Gastroesophageal sphincter (tissue), 3 donors: Measurements from ENCODE around the gene FHIT.

Experiments used
- EP300 ChIP-seq: sonication (generic); formaldehyde crosslinking; IDR thresholded peaks from one replicate; pipeline ENCODE4 v1.6.1; 2017; ENCODE audit warnings: antibody characterized with exemption, mild to moderate bottlenecking
- POLR2A ChIP-seq, 2 donors: fragments of 450-650 bp; IDR thresholded peaks; one replicate each; pipeline ENCODE4 v1.6.1; 2017; ENCODE audit warnings: antibody characterized with exemption in 2 of 2, mild to moderate bottlenecking in 2 of 2, moderate library complexity in 1 of 2
- POLR2AphosphoS5 ChIP-seq: sonication (generic); formaldehyde crosslinking; IDR thresholded peaks from one replicate; pipeline ENCODE4 v1.6.1; 2017; ENCODE audit warnings: antibody characterized with exemption
- TF ChIP-seq, protein P1 (sequence below), 4 experiments: fragments of 200-600 bp in 2 of 4; fragments of 450-650 bp in 2 of 4; sonication (generic) in 1 of 4; IDR thresholded peaks; one replicate each; pipeline ENCODE4 v1.5.1; 2017 to 2019; ENCODE audit warnings: antibody characterized with exemption in 4 of 4, mild to moderate bottlenecking in 2 of 4, moderate library complexity in 2 of 4

DNA sequence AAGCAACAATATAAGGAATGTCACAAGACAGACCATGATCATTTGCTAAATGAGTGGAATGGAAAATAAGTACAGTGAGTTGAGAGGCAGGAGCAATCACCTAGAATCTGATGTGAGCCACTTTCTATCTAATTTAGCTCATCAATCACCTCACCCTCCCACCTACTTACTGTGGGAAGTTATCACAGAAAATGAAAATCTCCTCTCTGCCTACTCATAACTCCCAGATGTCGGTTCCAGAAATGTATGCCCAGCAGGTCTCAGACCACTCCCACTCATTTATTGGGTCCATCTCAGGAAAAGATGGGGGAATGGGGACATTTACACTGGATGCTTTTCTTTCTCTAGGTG lies 270.9 kb downstream of the FHIT start:
- TF ChIP-seq, protein P1, sequence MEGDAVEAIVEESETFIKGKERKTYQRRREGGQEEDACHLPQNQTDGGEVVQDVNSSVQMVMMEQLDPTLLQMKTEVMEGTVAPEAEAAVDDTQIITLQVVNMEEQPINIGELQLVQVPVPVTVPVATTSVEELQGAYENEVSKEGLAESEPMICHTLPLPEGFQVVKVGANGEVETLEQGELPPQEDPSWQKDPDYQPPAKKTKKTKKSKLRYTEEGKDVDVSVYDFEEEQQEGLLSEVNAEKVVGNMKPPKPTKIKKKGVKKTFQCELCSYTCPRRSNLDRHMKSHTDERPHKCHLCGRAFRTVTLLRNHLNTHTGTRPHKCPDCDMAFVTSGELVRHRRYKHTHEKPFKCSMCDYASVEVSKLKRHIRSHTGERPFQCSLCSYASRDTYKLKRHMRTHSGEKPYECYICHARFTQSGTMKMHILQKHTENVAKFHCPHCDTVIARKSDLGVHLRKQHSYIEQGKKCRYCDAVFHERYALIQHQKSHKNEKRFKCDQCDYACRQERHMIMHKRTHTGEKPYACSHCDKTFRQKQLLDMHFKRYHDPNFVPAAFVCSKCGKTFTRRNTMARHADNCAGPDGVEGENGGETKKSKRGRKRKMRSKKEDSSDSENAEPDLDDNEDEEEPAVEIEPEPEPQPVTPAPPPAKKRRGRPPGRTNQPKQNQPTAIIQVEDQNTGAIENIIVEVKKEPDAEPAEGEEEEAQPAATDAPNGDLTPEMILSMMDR (IDR thresholded peaks at IDR 0.05): no peak
- no peak for TF ChIP-seq POLR2A (IDR thresholded peaks at IDR 0.05)
- TF ChIP-seq POLR2AphosphoS5: no peak
- no peak for TF ChIP-seq EP300
